ENCODE measurements around the gene NPEPL1. TPM values are rescaled to one million over a fixed set of nuclear protein-coding genes. Genes with fewer than 3 reads are reported as not detected.

NPEPL1 gene
- total RNA-seq, 2 experiments from 2014 or later: 15.4 to 17.1 TPM

GRCh38 chr20:58752565-58752964 is 60.0 kb downstream of the NPEPL1 start:
- Mint-ChIP-seq H3K4me3 (no peak overlapping the region), H3K36me3 (ENCODE audit: low read depth) (no peaks in the 10 kb centered on the region), H3K27ac (no peak overlapping the region), H3K4me1 (ENCODE audit: low read depth) (no peaks in the 10 kb centered on the region), H3K27me3 (peaks cover 6% of the 10 kb centered on the region), H3K9me3 (no peaks in the 10 kb centered on the region)
- ChIA-PET CTCF (no interaction called here), POLR2A (no interaction called here)
- intact Hi-C loops (cut with micrococcal nuclease): no loop called here
- no peak for DNase-seq
- ATAC-seq: no peak
- no peak for TF ChIP-seq CTCF (IDR thresholded peaks at IDR 0.05)

- H3K36me3 Mint-ChIP-seq (ENCODE audit: low read depth): no peaks in the 10 kb centered on the region
- no peak for DNase-seq
- POLR2A ChIA-PET: no interaction called here
- no peaks in the 10 kb centered on the region for H3K9me3 Mint-ChIP-seq
- H3K27me3 Mint-ChIP-seq: peaks cover 6% of the 10 kb centered on the region
- intact Hi-C loops (cut with micrococcal nuclease): no loop called here
- H3K27ac Mint-ChIP-seq: no peak overlapping the region
- H3K4me3 Mint-ChIP-seq: no peak overlapping the region
- H3K4me1 Mint-ChIP-seq (ENCODE audit: low read depth): no peaks in the 10 kb centered on the region
- no peak for ATAC-seq
- TF ChIP-seq CTCF (IDR thresholded peaks at IDR 0.05): no peak
- CTCF ChIA-PET: no interaction called here
Observed at GRCh38 chr20:58753267-58753921, 60.8 kb downstream of the NPEPL1 start.

DNA sequence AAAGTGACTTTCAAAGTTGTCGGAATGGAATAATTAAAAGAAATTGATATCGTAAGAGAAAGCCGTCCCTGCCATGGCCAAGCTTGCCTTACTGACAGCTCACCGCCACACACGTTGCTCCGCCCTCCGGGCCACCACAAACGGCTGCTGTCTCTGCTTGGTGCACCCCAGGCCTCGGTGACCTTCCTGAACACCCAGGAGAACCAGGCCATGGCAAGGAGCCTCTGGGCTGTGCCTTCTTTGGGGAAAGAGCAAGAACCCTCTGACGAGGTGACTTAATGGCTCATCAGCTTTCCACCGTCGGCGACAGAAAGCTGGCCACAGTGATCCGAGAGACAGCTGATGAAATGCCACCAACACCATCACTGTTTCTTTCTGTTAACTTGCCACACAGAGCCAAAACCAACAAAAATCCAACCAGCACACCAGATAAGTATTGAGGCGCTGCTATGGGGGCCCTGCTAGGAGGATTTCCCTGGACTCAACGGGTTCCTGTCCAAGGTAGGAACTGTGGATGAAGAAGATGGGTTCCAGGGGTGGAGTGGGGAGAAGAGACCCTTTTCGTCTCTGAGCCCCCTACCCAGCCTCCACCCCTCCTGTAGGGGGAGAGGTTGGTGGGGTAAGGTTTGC is 61.4 kb downstream of the NPEPL1 start:
- CTCF ChIA-PET: no interaction called here
- intact Hi-C loops (cut with micrococcal nuclease): no loop called here
- no peak for DNase-seq
- Mint-ChIP-seq H3K9me3 (no peaks in the 10 kb centered on the region), H3K27me3 (peaks cover 6% of the 10 kb centered on the region), H3K36me3 (ENCODE audit: low read depth) (no peaks in the 10 kb centered on the region), H3K4me3 (no peak overlapping the region), H3K27ac (no peak overlapping the region), H3K4me1 (ENCODE audit: low read depth) (no peaks in the 10 kb centered on the region)
- no peak for ATAC-seq
- TF ChIP-seq CTCF (IDR thresholded peaks at IDR 0.05): no peak
- POLR2A ChIA-PET: no interaction called here

DNA sequence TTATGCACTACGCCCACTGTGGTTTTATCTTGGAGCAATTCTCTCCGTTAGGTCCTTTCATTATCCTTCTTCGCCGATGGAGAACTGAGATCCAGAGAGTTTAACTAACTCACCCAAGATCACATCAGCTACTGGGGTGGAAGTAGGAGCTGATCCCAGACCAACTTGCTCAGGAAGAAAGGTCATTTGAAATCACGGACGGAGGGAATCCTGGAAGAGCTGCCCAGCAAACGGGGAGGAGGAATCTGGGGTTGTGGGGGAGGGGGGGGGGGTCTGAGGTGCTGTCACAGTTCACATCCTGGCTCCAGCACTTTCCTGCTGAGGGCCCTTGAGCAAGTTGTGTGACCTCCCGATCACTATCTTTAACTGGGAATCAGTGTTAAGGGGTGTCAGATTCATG is 62.0 kb downstream of the NPEPL1 start:
- Mint-ChIP-seq H3K9me3 (no peaks in the 10 kb centered on the region), H3K27me3 (peaks cover 8% of the 10 kb centered on the region), H3K4me1 (ENCODE audit: low read depth) (no peaks in the 10 kb centered on the region), H3K4me3 (no peak overlapping the region), H3K36me3 (ENCODE audit: low read depth) (no peaks in the 10 kb centered on the region), H3K27ac (no peak overlapping the region)
- DNase-seq: no peak
- POLR2A ChIA-PET: no interaction called here
- CTCF ChIA-PET: no interaction called here
- no peak for TF ChIP-seq CTCF (IDR thresholded peaks at IDR 0.05)
- ATAC-seq: no peak
- intact Hi-C loops (cut with micrococcal nuclease): no loop called here

GRCh38 chr20:58755062-58755697 is 62.6 kb downstream of the NPEPL1 start:
- ChIA-PET POLR2A (no interaction called here), CTCF (no interaction called here)
- intact Hi-C loops (cut with micrococcal nuclease): no loop called here
- H3K4me1 Mint-ChIP-seq (ENCODE audit: low read depth): no peaks in the 10 kb centered on the region
- no peaks in the 10 kb centered on the region for H3K36me3 Mint-ChIP-seq (ENCODE audit: low read depth)
- H3K27me3 Mint-ChIP-seq: peaks cover 8% of the 10 kb centered on the region
- TF ChIP-seq CTCF (IDR thresholded peaks at IDR 0.05): no peak
- DNase-seq (no peak), ATAC-seq (no peak)
- H3K9me3 Mint-ChIP-seq: no peaks in the 10 kb centered on the region
- no peak overlapping the region for H3K27ac Mint-ChIP-seq
- H3K4me3 Mint-ChIP-seq: no peak overlapping the region
